HUES64 (cell line): ENCODE measurements around the gene HAPLN1.

Experiments
- H3K27ac ChIP-seq: 2 replicates; pipeline ENCODE4 v1.7.0; 2013; ENCODE audit warnings: low read depth, low read length, inconsistent platforms
- H3K27me3 ChIP-seq: 2 replicates; pipeline ENCODE4 v1.6.1; 2013; ENCODE audit warnings: mild to moderate bottlenecking, low read length; ENCODE audit not compliant: insufficient read depth
- H3K36me3 ChIP-seq: 2 replicates; pipeline ENCODE4 v1.6.1; 2013; ENCODE audit warnings: mild to moderate bottlenecking, low read length; ENCODE audit not compliant: insufficient read depth
- H3K4me1 ChIP-seq: 2 replicates; pipeline ENCODE4 v1.6.1; 2013; ENCODE audit warnings: mild to moderate bottlenecking, low read length, moderate library complexity; ENCODE audit not compliant: insufficient read depth
- H3K4me3 ChIP-seq: 2 replicates; pipeline ENCODE4 v1.5.1; 2013; ENCODE audit warnings: mild to moderate bottlenecking, low read length, moderate library complexity
- H3K9ac ChIP-seq: 2 replicates; pipeline ENCODE4 v1.6.1; 2013; ENCODE audit warnings: mild to moderate bottlenecking, low read depth, low read length
- H3K9me3 ChIP-seq: 2 replicates; pipeline ENCODE4 v1.6.1; 2013; ENCODE audit warnings: low read depth, low read length; ENCODE audit not compliant: insufficient read depth
- WGBS: fragments of 150-250, 120-280 bp; methylation state at CpG from one replicate; pipeline ENCODE4 v1.1.7; 2013; ENCODE audit warnings: missing lambda C conversion rate; 5-methylcytosine and 5-hydroxymethylcytosine counted together

The HAPLN1 gene

DNA sequence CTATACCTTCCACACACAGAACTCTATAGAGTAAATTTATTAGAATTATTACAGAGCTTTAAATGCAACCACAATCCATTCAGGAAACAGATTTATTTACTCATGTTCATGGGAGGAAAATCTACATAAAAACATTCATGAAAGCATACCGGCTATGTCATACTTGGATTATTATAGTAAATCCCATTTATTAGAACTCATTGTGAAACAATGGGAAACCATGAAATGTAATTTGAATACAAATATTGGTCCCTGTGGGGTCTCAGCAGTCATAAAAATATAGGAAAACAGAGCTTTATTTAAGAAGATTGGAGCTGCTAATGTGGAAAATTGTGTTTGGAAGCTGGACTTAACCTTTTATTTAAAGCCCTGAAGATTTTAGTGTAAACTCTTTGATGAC is 80.7 kb downstream of the HAPLN1 start:
- Histone ChIP-seq H3K9me3 (no peaks in the 10 kb centered on the region), H3K4me1 (peaks cover 5% of the 10 kb centered on the region), H3K27me3 (no peaks in the 10 kb centered on the region), H3K36me3 (no peaks in the 10 kb centered on the region), H3K9ac (no peak overlapping the region), H3K4me3 (no peak overlapping the region), H3K27ac (no peak overlapping the region)
- no CpG with 5 or more reads among the region's 1 CpG for WGBS

DNA sequence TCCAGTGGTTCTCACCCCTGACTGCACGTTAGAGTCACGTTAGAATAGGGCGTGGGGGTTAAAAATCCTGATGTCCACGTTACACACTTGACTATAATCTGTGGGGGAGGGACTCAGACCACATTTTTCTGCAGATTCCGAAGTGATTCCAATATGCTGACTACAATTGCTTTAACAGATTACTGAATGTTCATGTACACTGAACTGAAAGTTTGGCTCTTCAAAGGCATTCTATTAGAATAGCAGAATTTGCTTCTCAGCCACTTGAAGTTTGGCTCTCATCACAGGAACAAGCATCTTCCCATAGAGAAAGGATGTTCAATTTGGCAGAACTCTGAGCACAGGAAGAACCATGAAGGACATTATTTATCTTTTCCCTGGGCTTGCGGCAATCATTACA is 84.5 kb downstream of the HAPLN1 start:
- Histone ChIP-seq H3K4me1 (no peaks in the 10 kb centered on the region; the same call in 1 of the 2 replicates), H3K27me3 (no peaks in the 10 kb centered on the region), H3K9me3 (no peaks in the 10 kb centered on the region), H3K36me3 (no peaks in the 10 kb centered on the region), H3K27ac (no peak overlapping the region), H3K4me3 (no peak overlapping the region), H3K9ac (no peak overlapping the region)
- 93% methylated on average over 5 of the region's 6 CpGs for WGBS

DNA sequence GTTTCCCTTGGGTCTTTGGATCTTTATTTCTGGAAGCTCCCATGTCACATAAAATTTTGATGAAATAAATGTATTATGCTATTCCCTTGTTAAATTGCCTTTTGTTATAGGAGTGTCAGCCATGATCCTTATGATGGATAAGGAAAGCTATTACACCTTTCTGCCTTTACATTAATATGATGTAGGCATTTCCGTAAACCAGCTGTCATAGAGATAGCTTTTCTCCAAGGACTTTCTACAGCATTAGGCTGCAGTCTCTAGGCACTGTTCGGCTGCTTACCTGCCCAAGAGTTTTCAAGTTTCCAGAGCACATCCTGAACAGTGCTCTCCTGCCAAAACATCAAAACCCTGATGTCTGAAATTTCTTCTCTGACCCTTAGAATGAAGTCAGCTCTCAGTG is 87.4 kb downstream of the HAPLN1 start:
- H3K27me3 ChIP-seq = no peaks in the 10 kb centered on the region
- H3K4me1 ChIP-seq = peaks cover 4% of the 10 kb centered on the region
- H3K9ac ChIP-seq = no peak overlapping the region
- WGBS = 91% methylated on average over 2 of the region's 2 CpGs
- no peak overlapping the region for H3K4me3 ChIP-seq
- no peak overlapping the region for H3K27ac ChIP-seq
- no peaks in the 10 kb centered on the region for H3K9me3 ChIP-seq
- no peaks in the 10 kb centered on the region for H3K36me3 ChIP-seq

DNA sequence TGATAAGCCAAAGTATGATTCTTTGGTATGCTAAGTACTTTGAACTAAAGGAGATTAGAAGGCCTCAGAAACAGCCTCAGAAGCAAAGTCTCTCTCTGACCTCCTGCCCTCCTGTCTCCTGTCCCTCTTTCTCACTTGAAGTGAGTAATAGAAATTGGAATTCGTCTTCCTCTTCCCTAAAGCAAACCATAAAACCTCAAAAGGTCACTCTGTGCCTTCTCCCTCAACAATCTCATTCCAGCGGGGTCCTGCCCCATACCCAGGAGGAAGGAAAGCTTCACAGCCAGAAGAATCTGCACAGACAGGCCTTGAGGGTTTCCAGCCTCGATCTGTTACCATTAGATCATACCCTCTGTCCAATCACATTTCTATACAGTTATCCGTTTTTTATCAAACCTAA is 87.8 kb downstream of the HAPLN1 start:
- H3K9ac ChIP-seq = no peak overlapping the region
- H3K36me3 ChIP-seq = no peaks in the 10 kb centered on the region
- peaks cover 4% of the 10 kb centered on the region for H3K4me1 ChIP-seq
- H3K27ac ChIP-seq = no peak overlapping the region
- no peak overlapping the region for H3K4me3 ChIP-seq
- no peaks in the 10 kb centered on the region for H3K27me3 ChIP-seq
- WGBS = 95% methylated on average over 4 of the region's 4 CpGs
- no peaks in the 10 kb centered on the region for H3K9me3 ChIP-seq

DNA sequence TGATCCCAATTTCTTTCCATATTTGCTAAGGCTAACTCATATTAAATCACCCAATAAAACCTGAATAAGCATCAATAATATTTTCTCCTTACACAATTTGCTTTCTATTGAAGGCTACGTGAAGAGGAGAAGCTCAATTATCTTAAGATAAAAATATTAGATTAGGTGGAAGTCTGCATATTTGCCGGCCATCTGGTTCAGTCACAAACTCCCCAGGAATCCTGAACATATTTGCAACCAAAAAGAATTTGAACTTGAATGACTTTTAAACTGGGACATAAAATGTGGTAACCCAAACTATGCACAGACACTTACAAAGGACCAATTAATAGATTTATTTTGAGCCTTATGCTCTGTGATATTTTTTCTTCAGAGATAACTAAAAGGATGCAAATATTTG is 92.3 kb downstream of the HAPLN1 start:
- Histone ChIP-seq H3K9me3 (no peaks in the 10 kb centered on the region), H3K9ac (no peak overlapping the region), H3K4me1 (peaks cover 4% of the 10 kb centered on the region; the same call in 1 of the 2 replicates), H3K36me3 (no peaks in the 10 kb centered on the region), H3K4me3 (no peak overlapping the region), H3K27ac (no peak overlapping the region), H3K27me3 (no peaks in the 10 kb centered on the region)
- WGBS = 88% methylated on average over 2 of the region's 2 CpGs

DNA sequence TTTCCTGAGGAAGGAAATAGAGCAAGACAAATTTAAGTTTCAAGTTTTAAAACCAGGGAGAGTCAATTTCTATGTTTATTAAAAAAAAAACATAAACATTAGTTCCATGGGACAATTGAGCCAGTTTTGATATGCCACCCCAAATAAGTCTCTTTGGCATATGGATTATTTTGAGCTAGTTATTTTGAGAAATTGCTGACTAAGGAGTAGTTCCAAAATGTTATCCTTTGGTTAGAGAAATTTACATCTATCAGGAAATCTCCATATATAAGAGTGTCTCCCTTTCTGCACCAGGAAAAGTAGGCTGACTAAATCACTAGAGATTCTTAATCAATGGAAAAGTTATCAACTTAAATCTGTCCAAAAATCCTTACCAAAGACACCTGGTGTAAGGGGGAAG is 105.8 kb downstream of the HAPLN1 start:
- no peaks in the 10 kb centered on the region for H3K36me3 ChIP-seq
- no peak overlapping the region for H3K4me3 ChIP-seq
- H3K27ac ChIP-seq = no peak overlapping the region
- no peaks in the 10 kb centered on the region for H3K9me3 ChIP-seq
- no peak overlapping the region for H3K9ac ChIP-seq
- H3K27me3 ChIP-seq = no peaks in the 10 kb centered on the region
- 0 out of 2 replicates have a peak, but pooled peaks cover 4% of the 10 kb centered on the region for H3K4me1 ChIP-seq

DNA sequence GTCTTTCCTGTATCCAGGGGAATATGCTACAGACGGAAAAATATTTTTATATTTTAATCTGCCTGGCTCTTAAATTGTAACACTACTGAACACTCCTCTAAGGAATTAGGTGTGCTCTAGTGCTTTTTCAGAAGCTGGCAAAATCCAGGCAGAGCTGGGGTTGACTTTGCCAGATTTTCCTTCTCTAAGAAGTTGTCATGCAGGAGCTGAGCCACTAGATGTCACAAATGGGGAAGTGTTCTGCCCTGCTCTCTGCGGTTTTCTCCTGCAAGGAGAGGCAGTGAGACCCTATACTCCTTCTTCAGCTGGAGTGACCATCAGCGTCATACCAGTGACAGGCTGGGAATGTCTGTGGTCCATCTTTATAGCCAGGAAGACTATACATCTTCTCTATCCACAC is 112.5 kb downstream of the HAPLN1 start:
- Histone ChIP-seq H3K9me3 (no peaks in the 10 kb centered on the region), H3K27ac (no peak overlapping the region), H3K36me3 (no peaks in the 10 kb centered on the region), H3K4me1 (no peaks in the 10 kb centered on the region), H3K9ac (no peak overlapping the region), H3K27me3 (no peaks in the 10 kb centered on the region), H3K4me3 (no peak overlapping the region)
- 14% methylated on average over 2 of the region's 3 CpGs for WGBS

DNA sequence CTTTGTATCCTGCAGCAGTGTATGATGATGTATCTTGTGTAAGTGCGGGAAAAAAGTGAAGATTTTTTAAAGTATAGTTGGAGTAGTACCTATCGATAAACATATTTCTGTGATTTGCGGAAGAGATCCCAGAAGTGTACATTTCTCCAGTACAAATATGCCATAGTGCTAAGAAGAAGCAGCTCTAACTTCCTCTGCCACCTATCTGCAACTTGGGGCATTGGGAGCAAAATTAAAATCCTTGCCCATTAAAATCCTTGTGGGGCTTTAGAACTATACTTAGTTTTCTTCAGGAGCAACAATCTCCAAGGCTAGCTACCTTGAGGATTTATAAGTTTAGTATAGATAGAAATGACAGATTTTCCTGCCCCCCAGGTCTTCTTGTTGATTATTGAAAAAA is 125.4 kb downstream of the HAPLN1 start:
- Histone ChIP-seq H3K9me3 (no peaks in the 10 kb centered on the region), H3K36me3 (no peaks in the 10 kb centered on the region), H3K27ac (no peak overlapping the region), H3K4me3 (no peak overlapping the region), H3K27me3 (no peaks in the 10 kb centered on the region), H3K9ac (no peak overlapping the region), H3K4me1 (no peaks in the 10 kb centered on the region)
- WGBS = 94% methylated on average over 3 of the region's 3 CpGs

DNA sequence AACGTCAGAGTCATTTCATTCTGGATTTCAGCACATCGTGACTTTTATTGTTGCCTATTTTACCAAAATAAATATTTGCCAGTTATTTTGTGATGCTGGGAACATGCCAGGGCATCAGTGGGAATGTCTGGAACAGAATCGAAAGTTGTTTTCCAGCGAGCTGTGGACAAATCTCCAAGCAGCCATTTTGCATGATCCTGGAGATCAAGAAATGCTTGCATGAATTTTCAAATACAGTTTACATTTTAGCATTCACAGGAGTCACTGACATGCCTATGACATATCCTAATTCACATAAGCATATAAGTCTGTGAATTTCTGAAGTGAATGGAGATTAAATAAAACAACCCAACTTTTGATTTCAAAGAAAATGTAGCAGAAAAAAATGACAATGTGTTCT is 129.7 kb downstream of the HAPLN1 start:
- no peaks in the 10 kb centered on the region for H3K9me3 ChIP-seq
- no peaks in the 10 kb centered on the region for H3K36me3 ChIP-seq
- no peaks in the 10 kb centered on the region for H3K27me3 ChIP-seq
- no peak overlapping the region for H3K27ac ChIP-seq
- no peak overlapping the region for H3K4me3 ChIP-seq
- H3K4me1 ChIP-seq = no peaks in the 10 kb centered on the region
- no peak overlapping the region for H3K9ac ChIP-seq
- 95% methylated on average over 4 of the region's 4 CpGs for WGBS

DNA sequence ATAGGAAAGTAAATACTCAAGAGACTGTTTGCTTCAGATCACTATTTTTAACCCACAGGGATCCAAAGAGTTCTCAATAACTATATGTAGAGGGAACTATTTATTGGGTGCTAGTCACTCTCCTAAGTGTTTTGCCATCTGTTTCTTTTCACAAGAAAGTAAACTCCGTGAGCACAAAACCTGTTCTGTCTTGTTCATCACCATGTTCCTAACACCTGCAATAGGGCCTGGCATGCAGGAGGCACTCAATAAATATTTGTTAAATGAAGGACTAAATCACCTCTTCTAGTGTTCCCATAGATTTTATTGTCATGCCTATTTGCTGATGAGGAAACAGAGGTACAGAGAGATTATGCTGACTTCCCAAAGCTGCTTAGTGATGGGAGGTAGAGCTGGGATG is 130.9 kb downstream of the HAPLN1 start:
- H3K9me3 ChIP-seq = no peaks in the 10 kb centered on the region
- no peaks in the 10 kb centered on the region for H3K4me1 ChIP-seq
- no peaks in the 10 kb centered on the region for H3K36me3 ChIP-seq
- no peak overlapping the region for H3K9ac ChIP-seq
- no peak overlapping the region for H3K4me3 ChIP-seq
- no peaks in the 10 kb centered on the region for H3K27me3 ChIP-seq
- no peak overlapping the region for H3K27ac ChIP-seq
- 83% methylated on average over 1 of the region's 1 CpG for WGBS
